ENCODE results near the gene HMGXB4.

HMGXB4 gene

DNA sequence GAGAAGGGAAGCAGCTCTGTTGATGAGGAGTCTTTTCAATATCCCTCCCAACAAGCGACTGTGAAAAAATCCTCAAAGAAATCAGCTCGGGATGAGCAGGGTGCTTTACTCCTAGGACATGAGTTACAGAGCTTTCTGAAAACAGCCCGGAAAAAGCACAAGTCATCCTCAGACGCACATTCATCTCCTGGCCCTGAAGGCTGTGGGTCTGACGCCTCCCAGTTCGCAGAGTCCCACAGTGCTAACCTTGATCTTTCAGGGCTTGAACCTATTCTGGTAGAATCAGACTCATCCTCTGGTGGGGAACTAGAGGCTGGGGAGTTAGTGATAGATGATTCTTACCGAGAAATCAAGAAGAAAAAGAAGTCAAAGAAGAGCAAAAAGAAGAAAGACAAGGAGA lies 7.7 kb downstream of the HMGXB4 start:
- no peak for DNase-seq

DNA sequence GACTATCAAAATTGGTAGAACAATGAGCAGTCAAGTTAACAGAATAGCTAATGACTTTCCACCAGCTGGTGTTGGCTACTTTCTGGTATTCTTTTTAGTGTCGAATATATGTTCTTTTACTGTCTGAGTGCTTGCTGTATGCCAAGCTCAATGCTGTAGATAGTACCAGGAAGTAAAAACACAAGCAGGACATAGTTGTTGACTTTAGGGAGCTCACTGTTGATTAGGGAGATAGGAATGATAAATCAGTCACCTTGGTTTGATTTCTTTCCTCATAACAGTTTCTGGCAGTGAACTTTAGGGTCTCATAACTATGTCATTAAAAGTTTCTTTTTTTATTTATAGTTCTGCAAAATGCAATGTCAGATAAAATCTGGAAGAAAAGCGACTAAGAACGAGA lies 9.0 kb downstream of the HMGXB4 start:
- no peak for DNase-seq

DNA sequence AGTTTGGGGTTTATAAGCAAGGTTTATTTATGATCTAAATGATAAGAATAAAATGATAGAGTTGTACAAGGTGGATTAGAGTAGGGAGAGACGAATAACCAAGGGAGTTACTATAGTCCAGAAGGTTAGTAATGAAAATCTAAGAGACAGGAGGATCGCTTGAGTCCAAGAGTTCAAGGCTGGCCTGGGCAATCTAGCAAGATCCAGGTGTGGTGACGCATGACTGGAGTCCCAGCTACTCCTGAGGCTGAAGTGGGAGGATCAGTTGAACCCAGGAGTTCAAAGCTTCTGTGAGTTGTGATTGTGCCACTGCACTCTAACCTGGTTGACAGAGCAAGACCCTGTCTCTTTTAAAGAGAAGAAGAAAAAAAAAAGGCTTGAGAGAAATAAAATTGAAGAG lies 12.3 kb downstream of the HMGXB4 start:
- no peak for DNase-seq

DNA sequence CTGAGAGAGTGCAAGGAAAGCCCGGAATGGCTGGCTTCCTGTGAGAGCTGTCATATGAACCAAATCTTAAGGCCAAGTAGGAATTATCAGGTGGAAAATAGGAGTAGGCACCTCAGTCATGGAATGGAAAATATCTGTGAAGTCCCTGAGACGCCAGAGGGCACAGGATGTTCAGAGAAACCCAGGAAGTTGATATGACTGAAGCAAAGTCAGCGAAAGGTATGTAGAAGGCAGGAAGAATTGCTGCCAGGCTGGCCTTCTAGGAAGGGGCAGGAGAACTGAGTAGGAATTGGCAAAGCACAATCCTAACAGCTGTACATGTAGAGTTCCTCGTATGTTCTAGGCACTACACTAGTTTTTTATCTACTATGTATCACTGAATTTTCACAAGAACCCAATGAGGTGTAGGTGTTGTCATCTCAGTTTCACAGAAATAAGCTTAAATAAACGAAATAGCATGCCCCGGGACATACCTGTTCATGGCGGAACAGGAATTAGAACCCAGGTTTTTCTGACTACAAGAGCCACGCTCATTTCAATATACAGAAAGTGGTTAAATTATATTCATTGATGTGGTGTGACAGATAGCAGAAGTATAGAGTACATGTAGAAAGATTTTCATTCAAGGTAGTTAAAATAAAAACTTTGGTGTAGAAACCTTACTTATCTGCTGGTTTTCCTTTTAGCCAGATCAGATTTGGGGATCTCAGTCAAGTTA lies 17.0 kb downstream of the HMGXB4 start:
- no peak for DNase-seq

DNA sequence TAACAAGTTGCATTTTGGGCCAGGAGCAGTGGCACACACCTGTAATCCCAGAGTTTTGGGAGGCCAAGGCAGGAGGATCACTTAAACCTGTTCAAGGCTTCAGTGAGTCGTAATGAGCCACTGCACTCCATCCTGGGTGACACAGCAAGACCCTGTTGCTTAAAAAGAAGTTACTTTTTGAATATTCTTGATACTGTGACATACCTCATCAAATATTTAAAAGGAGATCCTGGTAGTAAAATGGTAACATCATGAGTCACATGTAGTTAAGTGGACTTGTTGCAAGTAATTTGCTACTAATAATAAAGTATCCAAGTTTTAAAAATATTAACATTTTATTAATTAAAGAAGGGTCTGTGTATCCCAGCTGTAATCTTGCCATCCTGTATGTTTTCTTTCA lies 18.3 kb downstream of the HMGXB4 start:
- DNase-seq, result no peak

- no peak for DNase-seq
Measured at GRCh38 chr22:35276019-35276418, 18.7 kb downstream of the HMGXB4 start.

DNA sequence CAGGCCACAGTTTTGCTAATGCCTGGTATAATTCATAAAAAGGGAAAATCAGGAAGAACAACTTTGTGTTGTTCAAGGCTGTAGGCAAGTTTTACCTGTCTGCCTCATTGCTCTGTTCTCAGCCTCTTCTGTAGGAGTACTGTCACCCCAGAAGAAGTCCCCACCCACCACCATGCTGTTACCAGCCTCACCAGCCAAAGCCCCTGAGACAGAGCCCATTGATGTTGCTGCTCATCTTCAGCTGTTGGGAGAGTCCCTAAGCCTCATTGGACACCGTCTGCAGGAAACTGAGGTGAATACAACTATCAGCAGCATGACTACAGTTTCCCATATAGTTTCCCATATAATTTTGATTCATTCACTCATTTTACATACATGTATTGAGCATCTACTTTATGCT lies 30.8 kb downstream of the HMGXB4 start:
- no peak for DNase-seq

DNA sequence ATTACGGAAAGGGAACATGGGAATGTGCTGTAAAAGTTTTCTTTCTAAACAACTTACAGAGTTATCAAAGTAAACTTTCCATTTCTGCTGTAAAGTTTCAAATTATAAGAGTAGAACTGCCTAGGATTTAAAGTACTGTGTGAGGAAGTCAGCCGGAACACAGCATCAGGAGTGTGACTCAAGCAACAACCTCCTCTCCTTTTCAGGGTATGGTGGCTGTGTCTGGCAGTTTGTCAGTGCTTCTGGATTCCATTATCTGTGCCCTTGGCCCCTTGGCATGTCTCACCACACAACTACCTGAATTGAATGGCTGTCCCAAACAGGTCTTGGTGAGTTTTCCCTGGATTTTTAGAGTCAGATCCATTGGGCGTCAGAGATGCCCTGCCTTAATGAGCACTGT lies 35.5 kb downstream of the HMGXB4 start:
- DNase-seq, result no peak

GRCh38 chr22:35296051-35296450 lies 38.8 kb downstream of the HMGXB4 start:
- no peak for DNase-seq

GRCh38 chr22:35299217-35299672 lies 42.0 kb downstream of the HMGXB4 start:
- DNase-seq, result peak; percentile 59

- DNase-seq, result peak; percentile 99
Measured at GRCh38 chr22:35299673-35300499, 42.6 kb downstream of the HMGXB4 start, which contains the start of gene TOM1. Gene TOM1, plus strand, starts transcription at chr22:35299894. Its CDS starts 35 bp downstream, at chr22:35299929.

DNA sequence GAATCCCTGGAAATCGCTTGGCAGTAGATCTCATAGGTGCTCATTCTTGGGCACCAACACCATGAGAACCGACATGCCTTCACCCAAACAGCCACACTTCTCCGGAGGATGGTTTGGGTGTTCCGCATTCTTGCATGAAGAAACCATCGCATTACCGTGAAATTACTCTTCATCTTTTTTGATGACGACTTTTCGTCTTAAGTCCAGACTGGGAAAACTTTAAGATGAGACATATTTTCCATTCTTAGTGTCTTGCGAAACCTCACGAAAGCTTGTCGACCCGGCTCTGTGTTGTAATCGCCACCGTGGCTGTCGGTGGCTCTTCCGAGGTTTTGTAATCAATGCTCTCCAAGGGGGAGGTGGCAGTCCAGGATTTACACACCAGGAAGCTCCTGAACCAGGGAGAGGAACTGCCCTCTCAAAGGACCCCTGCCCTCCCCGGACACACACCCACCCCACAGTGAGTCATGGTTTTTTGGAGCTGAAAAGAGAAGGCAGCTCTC lies 44.1 kb downstream of the HMGXB4 start:
- DNase-seq, result no peak

- DNase-seq, result no peak
Measured at GRCh38 chr22:35303029-35303624, 45.8 kb downstream of the HMGXB4 start.

- DNase-seq, result no peak
Measured at GRCh38 chr22:35305525-35306070, 48.3 kb downstream of the HMGXB4 start.

- DNase-seq, result no peak
Measured at GRCh38 chr22:35306350-35306967, 49.2 kb downstream of the HMGXB4 start.

- no peak for DNase-seq
Measured at GRCh38 chr22:35307372-35307771, 50.1 kb downstream of the HMGXB4 start.

DNA sequence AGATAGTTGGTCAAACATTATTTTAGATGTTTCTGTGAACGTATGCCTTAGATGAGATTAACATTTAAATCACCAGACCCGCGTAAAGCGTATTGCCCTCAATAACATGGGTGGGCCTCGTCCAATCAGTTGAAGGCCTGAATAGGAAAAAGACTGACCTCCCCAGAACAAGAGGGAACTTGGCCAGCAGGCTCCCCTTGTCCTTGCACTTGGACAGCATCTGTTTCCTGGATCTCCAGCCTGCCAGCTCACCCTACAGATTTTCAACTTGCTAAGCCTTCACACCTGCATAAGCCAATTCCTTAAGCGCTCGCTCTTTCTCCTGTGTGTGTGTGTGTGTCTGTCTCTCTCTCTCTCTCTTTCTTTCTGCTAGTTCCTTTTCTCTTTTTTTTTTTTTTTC lies 50.6 kb downstream of the HMGXB4 start:
- no peak for DNase-seq

DNA sequence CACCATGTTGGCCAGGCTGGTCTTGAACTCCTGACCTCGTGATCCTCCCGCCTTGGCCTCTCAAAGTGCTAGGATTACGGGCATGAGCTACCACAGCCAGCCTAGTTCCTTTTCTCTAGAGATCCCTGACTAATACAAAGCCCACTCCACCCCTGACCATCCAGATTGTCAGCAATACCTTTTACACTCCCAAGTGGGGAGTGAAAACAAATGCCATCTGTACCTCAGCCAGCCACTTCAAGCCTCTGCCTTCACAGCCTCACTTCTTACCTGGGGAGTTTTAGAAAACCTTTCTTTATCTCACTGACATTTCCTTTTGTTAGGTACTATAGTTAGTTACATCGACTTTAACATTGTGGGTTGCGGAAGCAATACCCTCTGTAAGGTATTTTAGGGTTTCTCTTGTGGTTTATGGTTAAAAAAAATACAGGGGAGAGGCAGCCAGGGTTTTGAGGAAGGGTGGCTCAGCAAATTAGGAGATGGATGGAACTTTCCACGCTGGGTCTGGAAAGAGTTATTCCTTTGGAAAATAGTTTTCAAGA lies 51.3 kb downstream of the HMGXB4 start:
- DNase-seq, result peak; percentile 41

DNA sequence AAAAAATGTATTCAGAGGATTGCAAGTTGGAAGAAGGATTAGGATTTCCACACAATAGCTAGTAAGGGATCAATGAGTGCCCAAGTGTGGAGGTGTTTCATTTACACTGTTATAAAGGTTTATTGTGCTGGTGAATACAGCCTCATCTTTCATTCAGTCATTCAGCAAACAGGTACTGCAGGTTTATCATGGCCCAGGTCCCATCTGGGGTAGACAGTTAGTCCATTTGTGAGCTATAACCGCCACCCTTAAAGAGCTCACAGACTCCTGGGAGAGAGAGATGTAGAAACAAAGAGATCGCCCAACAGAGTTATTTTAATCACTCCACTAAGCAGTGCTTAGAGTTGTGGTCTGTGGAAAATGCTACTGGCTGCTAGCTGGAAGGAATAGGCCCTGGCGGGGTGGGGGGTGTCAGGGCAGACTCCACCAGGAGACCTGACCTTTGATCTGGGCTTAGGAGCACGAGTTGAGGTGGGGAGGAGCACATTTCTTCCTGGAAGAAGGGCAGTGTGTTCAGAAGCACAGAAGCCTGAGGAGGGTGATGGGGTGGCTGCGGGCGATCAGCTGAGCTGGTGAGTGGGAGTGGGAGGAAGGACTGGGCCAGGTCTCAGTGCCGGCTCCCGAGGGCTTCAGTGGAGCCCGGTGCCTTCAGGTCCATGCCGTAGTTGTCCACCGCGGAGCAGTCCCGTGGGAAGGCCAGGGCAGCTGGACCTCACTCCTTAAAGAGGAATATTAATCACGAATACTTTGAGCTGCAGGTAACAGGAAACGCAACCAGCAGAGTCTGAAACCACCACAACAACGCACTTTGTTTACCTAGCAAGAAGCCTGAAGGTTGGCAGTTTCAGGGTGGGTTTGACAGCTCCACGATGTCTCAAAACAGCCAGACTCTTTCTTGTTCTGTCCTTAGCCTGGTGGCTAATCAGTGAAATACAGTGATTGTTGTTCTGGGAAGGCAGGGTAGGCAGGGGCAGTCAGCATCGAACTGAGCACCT lies 53.6 kb downstream of the HMGXB4 start:
- DNase-seq, result peak; percentile 43

GRCh38 chr22:35311551-35311999 lies 54.3 kb downstream of the HMGXB4 start:
- peak; percentile 33 for DNase-seq

Data from NCI-H69 (cell line).